RKO (cell line): ENCODE measurements around the gene KLHL29.

Source experiments
- DNase-seq: peaks from one replicate; pipeline ENCODE4 v3.0.0-alpha.2; 2016; ENCODE audit warnings: low spot score

The KLHL29 gene

DNA sequence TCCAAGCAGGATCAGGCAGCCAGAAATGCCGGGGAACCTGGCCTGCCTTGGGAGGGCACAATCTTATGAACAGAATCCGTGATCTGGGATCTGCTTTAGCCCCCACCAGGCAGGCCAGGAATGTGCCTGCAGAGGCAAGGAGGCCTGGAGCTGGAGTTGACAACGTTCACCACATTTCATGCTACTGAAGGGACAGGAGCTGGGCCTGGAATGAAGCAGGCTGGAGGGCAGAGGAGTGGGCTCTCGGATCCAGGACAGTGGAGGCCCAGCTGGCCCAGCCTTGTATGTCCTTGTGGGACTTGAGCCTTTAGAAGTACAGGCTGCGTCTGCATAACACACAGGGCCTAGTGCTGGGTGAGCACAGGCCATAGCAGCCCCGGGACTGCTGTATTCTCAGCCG is 91.8 kb downstream of the KLHL29 start:
- DNase-seq: no peak

DNA sequence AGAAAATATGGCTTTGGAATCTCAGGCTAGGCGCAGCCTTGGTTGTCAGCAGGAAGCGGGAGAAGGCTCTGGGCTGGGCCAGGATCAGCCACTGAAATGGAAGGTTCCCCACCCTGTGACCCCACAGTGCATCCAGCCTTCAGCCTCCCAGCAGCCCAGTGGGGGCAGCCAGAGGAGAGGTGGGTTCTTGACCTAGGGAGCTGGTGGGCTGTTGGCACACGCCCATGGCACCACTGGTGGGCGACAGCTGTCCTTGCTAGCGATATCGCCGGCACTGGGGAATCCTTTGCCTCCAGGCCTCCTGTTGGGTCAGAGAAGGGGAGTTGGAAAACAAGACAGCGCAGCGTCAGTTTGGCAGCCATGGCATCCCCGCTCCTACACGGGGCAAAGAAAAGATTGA is 92.4 kb downstream of the KLHL29 start:
- DNase-seq: no peak

DNA sequence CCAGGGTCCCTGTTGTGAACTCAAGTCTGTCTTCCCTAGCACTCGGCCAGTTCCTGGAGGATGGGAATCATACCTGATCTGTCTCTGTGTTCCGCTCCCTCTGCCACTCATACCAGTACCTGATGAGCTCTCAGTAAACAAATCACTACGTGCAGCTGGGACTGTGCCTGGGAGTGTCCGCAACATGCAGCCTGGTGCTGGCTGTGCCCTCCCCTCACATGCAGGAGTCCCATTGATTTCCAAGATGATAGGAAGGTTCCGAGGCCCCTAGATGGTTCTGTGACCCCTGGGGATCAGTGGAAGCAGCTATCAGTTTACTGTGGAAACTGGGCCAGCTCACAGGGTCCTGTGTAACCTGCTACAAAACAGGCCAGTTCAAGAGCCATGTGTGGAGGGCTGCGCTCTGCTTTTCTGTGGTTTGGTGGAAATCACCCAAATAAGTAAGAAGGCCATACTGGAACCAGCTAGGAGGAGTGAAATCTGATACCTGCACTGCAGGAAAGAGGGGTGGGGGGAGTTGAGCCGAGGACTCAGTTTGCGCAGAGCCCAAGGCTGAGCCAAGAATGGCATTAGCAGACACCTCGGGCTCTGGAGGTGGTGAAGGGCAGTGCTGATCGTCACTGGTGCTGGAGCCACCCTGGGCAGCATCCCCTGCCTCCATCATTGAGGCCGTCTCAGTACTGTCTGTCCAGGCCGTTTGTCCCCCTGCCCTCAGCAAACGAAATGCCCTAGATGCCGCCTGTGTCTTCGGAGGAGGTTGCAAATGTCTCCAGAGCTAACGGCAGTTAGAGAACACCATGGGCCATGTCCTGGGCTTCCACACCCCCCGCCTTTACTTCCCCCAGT is 93.3 kb downstream of the KLHL29 start:
- DNase-seq: no peak

DNA sequence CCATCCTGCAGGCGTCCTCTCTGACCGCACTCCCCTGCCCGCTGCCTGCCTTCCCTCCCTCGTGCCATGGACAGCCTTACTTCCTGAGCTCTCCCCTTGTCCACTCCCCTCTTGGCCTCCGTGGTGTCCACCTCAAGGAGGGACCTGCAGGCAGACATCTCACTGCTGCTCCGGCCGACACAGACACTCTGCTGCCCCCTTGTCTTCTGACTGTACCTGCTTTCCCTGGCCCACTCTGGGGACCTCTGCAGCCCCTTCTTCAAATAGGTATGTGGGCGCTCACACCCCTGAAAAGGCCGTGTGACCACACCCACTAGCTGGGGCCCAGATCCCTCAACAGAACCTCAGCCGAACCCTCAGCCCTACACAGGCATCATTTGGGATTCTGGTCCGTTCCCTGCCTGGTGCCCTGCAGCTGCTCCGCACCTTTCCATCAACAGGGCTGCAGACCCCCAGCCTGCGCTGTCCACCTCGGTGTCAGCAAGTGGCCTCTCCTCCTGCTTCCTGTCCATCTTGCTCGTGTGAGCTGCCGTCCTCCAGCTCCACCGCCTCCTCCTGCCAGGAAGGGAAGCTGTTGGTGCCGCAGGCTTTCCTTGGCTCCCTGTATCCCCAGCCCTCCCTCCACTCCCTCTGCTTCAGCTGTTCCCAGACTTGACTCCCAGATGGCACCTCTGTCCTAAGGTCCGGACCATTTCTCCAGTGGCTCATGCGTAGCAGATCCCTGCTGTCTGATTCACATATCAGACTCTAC is 94.1 kb downstream of the KLHL29 start:
- DNase-seq: no peak

DNA sequence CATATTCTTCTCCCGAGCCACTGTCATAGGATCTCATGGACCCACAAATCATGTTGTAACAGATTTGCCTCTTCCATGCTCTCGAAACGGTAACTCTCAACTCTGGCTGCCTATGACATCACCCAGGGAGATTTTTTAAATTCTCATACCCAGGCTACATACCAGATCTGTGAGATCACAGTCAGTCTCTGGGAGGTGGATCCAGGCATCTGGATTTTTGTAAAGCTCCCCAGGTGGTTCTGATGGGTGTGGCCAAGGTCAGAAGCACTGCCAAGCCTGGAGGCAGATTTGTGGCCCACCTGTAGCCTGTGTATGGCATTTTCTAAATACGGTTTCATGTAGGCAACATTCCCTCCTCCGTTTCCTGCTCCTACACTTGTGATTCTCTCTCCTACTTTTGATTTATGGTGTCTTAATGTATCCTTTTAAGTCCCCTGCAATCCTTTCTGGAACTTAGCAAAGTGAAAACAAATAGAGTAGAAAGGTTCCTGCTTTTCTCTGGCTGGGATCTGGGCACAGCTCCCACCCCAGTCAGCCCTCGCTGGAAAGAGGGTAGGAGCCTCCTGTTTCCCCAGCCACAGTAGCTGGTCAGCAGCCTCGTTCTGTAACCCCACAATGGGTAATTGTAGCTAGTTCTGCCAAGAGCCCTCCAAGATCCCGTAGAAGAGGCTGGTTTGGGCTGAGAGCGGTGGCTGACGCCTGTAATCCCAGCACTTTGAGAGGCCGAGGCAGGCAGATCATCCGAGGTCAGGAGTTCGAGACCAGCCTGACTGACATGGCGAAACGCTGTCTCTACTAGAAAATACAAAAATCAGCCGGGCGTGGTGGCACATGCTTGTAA is 96.2 kb downstream of the KLHL29 start:
- peak; percentile 6 for DNase-seq

DNA sequence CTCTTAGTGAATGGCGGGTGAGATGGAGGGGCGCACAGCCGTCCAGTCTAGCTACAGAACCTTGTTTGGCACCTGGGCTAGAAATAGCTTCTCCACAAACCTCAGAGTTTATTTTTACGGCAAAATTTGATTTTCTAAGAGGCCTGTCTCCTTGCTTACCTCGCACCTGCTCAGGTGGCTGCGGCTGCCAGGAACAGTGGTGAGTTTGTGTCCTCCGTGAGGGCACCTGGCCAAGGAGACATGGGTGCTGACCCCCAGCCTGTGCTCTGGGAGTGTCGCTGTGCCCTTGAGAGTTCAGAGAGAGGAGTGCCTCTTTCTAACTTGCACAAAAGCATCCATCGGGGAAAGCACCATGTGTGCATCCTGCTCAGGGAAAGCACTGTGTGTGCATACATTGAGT is 97.2 kb downstream of the KLHL29 start:
- no peak for DNase-seq

DNA sequence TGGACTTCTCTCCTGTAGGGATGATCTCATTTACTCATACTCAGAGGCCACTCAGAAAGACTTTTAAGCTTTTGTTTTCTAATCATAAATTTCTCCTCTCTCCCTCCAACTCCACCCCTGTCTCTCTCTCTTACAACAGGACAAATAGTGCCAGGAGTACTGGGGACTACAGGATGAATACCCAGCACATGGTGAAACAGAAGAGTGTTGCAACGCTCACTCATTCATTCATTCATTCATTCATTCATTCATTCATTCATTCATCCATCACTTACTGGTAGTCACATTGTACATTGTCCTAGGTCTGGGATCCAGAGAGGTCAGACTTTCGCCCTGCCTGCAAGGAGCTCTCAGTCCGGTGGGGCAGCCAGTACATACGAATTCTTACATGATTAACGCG is 97.6 kb downstream of the KLHL29 start:
- DNase-seq: no peak

DNA sequence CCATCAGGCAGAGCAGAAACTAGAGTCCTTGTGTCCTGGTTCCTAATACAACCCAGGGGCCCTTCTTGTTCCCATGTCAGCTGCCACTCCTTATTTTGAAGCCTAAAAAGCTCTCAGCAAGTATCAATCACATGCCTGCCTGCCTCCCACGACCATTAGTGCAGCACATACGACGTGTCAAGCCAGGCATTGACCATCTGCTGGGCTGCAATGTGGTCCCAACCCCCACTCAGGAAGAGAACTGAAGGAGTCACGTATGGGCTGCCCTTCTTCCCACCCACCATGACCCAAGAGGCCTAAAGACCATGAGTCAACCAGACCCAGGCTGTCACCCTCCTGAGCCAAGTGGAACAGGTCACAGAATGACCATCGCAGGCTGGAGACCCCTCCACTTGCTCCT is 98.8 kb downstream of the KLHL29 start:
- no peak for DNase-seq

DNA sequence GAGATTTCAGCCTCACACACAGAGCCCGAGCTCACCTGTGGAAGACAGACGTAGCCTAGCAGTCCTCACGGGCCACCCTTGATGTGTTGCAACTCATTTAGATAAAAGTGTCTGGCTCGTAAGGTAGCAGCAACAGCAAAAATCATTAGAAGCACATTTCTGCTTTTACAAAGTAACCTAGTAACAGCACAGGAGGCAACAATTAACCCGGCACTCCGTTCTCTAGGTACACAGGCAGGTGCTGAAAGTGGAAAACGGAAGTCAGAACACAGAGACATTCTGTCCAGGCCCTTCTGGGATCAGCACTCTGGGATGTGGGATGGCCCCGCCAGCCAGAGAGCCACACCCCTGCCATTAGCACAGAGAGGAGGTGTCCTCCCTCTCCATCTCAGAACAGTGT is 99.3 kb downstream of the KLHL29 start:
- DNase-seq: no peak

DNA sequence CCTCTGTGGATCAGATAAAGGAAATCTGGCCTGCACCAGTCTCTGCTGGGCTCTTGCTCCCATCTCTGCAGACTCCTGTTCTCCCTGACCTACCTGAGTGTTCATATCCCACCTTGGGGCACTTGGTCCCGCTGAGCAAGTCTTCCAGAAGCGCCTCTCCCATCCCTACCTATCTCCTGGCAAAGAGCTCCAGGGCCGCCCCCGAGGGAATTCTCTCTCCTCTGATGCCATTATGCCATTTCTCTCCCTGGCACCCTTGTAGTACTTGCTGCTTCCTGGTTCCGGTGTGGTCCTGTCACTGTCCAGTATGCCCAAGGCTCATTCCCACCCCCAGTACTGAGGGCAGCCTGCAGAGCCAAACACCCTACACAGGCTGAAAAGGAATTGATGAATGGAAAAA is 99.8 kb downstream of the KLHL29 start:
- no peak for DNase-seq

DNA sequence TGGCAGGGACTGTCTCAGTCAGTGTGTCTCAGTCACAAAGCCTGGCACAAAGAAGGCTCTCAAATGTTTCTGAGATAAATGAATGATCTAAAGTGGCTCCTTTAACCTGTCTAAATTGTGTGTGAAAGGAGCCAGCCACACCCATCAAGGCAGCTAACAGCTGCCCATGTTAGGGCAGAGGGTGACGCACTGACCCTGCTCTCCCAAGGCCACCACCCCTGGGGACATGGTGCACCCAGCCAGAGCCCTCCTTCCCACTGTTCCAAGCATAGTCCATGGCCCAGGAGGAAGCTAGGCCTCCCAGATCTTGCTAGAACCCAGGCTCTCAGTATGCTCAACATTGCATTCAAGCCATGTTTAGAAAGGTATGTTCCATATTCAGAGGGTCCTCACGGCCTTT is 100.3 kb downstream of the KLHL29 start:
- DNase-seq: no peak

DNA sequence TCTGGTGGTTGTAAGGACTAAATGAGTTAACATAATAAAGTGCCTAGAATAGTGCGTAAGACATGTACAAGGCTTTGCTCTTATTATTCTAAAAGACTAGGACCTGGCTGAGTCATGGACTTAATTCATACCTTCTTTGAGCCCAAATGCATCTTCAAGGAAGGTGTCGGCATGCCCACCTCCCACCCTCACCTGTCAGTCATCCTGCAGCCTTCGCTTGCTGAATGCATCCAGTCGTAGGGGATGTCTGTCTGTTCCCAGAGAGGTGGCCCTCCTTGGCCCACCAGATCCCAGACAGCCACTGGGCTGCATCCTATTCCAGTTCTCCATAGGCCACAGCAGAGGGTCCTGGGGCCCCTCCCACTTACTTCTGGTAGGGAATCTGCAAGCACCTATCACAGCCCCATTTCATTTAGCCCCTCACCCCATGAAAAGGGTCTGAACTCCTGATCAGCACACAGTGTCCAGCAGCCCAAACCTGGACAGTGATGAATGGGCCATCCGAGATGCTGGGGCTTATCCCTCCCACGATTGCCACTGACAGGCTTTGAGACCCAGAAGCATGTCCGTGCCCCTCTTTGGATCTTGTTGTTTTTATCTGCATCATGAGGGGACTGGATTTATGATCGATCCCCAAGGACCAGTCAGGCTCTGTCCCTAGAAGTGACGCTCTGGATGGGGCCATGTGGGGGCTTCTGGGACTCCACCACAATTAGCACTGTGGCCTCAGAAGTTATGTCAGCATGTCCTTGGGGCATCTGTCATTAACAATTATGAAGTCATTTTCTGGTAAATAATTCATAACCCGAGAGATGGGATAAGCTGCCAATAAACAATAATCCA is 101.1 kb downstream of the KLHL29 start:
- no peak for DNase-seq

DNA sequence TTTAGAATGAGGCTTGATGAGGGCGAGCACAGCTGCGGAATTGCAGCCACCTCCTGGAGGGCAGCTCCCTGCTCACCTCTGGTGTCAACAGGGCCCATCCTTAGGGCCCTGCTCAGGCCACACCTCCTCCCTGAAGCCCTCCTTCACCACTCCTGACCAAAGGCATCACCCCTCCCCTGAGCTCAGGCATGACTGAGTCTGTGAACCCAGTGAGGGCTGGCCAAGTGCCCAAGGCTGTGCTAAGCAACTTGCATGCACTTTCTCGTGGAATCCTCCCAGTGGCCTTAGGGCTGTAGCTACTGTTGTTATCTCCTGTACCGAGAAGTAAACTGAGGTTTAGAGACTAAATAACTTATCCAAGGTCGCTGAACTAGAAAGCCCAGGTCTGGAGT is 101.7 kb downstream of the KLHL29 start:
- no peak for DNase-seq

DNA sequence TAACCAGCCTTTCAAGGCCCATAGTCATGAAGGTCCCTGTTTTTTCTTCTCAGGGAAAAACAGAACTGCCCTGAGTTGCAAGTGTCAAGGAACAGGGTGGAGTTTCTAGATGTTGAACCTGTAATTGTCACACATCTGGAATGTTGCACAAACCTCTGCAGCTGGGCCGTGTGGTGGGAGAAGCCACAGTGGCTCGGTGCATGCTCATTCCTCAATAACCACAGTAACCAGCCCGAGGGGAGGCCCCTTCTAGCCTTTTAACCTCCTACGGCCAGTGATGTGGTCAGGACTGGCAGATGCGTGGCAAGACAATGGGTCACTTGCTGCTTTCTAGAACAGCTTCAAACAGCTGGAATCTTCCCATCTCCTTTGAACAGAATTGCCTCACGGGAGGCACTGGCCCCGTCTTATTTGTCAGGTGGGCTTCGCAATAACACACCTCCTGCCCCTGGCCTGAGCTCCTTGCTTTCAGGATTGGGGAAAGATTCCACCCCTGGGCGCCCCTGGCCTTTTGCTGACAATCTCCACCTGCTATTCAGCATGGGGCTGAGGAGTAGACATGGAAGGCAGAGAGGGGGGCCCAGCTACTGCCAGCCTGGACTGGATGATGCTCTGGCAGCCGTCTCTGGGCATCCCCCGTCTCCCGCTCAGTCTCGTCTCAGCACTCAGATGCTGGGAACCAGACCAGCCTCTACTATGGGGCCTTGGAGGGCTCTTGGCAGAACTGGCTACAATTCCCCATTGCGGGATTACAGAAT is 102.9 kb downstream of the KLHL29 start:
- DNase-seq: no peak

DNA sequence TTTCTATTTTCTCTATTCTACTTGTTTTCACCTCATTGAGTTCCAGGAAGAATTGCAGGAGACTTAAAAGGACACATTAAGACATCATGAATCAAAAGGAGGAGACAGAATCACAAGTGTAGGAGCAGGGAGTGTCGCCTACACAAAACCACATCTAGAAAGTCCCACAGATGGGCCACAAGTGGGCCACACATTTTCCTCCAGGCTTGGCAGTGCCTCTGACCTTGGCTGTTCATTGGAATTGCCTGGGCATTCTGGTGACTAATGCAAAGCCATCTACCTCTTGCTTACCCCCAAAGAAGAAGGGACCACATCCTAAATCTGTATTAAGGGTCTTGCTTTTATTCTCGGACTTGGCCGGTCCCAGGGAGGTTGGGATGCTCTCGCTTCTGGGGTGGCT is 103.6 kb downstream of the KLHL29 start:
- no peak for DNase-seq

DNA sequence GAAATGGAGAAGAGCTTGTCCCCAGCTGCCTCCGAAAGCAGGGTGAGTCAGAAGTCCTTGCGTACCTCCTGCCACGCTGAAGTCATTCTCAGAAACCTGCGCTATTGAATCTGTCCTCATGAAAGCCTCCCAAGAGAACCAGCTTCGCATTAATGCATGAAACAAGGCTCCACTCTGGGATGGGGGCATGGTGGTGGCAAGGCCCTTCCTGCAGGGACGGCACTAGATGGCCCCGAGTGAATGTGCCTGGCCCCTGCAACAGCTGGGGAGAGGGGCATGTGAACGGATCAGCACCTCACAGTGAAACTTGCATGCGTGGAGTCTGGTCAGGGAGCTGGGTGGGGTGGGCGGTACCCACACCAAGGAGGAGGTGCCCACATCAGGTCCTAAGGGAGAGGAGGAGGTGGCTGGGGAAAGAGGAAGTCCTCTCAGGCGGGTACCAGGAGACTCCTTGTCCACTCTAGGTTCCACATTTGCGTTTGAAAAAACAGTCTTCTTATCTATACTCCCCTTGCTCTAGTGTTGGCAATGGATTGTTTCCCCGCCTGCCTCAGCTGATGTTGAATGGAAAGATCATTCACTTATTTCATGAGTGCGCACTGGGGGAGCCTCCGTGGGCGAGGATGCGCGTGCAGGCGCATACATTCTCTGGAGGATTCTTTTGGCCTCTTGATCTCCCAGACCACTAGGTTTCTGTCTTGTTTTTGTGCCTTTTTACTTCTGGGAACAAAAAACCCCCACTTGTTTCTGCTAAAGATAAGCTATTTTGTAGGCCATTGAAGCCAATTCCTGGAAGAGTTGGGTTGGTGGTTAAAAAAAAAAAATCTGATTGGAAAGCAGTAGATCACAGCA is 104.7 kb downstream of the KLHL29 start:
- no peak for DNase-seq

DNA sequence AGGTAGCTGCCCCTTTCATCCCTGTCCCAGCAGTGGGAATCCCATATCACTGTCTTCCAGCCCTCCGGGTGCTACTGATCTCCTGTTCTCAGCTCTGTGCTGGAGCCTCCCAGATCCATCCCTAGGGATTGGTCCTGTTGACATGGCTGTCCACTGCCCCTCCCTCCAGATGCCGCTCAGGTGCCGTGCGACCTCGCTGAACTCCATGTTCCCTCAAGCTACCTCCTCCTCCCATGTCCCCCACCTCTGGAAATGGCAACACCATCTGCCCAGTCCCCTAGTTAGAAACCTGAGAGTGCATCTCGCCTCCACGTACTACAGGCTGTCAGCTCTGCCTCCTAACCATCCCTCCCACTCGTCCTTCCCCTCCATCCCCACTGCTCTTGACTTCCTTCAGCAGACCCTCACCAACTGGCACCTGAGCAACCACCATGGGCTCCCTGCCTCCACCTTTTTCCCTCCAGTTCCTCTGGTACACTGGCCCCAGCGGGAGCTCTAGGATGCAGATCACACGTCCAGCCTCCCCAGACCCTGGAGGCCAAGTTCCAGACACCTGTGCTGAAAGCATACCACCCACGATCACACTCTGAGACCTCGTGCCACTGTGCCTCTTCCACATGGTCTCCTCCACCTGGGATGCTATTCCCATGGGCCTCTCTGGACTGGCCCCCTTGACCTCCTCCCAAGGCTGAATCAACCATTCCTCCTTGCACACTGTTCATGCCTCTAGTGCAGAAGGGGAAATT is 106.8 kb downstream of the KLHL29 start:
- no peak for DNase-seq

DNA sequence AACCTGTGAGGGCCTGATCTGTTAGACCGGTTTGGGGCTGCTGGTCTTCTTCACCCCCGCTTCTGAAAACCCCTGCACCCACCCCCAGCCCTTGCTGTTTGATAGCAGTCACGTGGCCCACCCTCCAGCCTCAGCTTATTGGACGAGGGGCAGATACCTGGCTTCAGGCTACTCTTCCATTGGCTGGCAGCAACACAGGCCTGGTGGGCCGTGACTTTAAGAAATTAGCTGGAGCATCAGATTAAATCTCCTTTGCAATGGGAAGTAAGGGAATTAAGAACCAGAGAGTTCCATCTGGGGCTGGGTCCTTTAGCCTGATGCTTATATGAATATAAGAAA is 107.3 kb downstream of the KLHL29 start:
- DNase-seq: no peak

DNA sequence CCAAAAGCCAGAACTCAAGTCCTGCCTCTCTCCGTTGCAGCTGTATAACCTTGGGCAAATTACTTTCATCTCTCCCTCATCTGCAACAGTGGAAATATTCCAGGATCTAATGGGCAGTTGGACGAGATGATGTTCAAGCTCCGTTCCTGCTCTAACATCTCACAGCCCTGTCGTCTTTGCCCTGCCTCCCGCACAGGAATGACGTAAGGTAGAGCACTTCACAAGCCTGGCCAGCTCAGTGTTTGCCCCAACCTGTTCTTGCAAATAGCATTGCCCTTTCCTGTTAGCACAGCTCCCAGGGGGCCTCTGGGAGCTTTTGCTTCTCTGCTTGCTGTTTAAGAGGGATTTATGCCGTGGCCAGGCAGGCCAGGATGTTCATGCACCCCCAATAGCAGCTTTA is 107.9 kb downstream of the KLHL29 start:
- DNase-seq: no peak

DNA sequence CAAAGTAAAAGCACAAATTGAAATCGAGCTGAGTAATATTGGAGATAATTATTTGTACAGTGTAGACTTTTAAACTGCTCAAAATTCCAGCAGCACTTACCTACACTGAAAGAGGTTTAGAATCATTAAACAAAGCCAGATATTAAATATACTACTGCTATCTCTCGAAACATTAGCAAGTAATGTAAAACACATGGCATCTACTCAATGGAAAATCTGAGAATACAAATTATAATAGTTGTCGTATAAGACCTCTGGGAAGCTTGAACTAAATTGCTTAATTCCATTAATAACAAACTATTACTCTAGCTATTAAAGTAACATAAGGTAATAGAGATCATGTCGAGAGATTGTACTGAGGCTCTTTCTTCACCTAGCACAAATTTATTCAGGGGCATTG is 108.9 kb downstream of the KLHL29 start:
- no peak for DNase-seq
